Fibroblast of lung (primary cell): ENCODE measurements around the gene MPRIP.

ENCODE experiments used
- CTCF ChIP-seq, 2 donors: IDR thresholded peaks in 1 of 2; conservative IDR thresholded peaks in 1 of 2; 1 replicate in 1 of 2; 2 replicates in 1 of 2; pipeline ENCODE4 v1.5.1; 2011 to 2012; ENCODE audit warnings: low read length in 2 of 2, control low read depth in 1 of 2, inconsistent platforms in 1 of 2, low read depth in 1 of 2, mild to moderate bottlenecking in 1 of 2
- EZH2 ChIP-seq: IDR thresholded peaks from 2 replicates; pipeline ENCODE4 v1.5.1; 2012; ENCODE audit warnings: low read length, control low read depth, mild to moderate bottlenecking; ENCODE audit errors: missing control alignments

- TF ChIP-seq CTCF (conservative IDR thresholded peaks at IDR 0.05 in 1 of 2, IDR thresholded peaks at IDR 0.05 in 1 of 2; ENCODE audit: low read depth in 1 of 2, low read length in 2 of 2) = no peak
- no peak for TF ChIP-seq EZH2
These were observed 48.4 kb downstream of the MPRIP start for GRCh38 chr17:17090642-17091103.
